ENCODE results near the gene NECAP2.

NECAP2 gene

GRCh38 chr1:16440470-16441281 lies at the start of gene NECAP2:
TSS of gene NECAP2 (plus strand) at chr1:16440724. CDS start at chr1:16440762, 38 bp downstream.
- DNase-seq (ENCODE audit: low read depth, low spot score) = peak; percentile 77

GRCh38 chr1:16391411-16391810 lies 49.1 kb upstream of the NECAP2 start:
- DNase-seq (ENCODE audit: low read depth, low spot score) = no peak

- DNase-seq (ENCODE audit: low read depth, low spot score) = no peak
Observed at GRCh38 chr1:16392740-16393569, 47.6 kb upstream of the NECAP2 start.

- DNase-seq (ENCODE audit: low read depth, low spot score) = no peak
Observed at GRCh38 chr1:16393570-16394521, 46.7 kb upstream of the NECAP2 start.

GRCh38 chr1:16394977-16395376 lies 45.5 kb upstream of the NECAP2 start:
- DNase-seq (ENCODE audit: low read depth, low spot score) = no peak

GRCh38 chr1:16396591-16396990 lies 43.9 kb upstream of the NECAP2 start:
- no peak for DNase-seq (ENCODE audit: low read depth, low spot score)

- DNase-seq (ENCODE audit: low read depth, low spot score) = no peak
Observed at GRCh38 chr1:16397120-16397519, 43.4 kb upstream of the NECAP2 start.

GRCh38 chr1:16398371-16398953 lies 42.1 kb upstream of the NECAP2 start:
- DNase-seq (ENCODE audit: low read depth, low spot score) = no peak

GRCh38 chr1:16402742-16403141 lies 37.8 kb upstream of the NECAP2 start:
- no peak for DNase-seq (ENCODE audit: low read depth, low spot score)

GRCh38 chr1:16405441-16405840 lies 35.1 kb upstream of the NECAP2 start:
- DNase-seq (ENCODE audit: low read depth, low spot score) = no peak

GRCh38 chr1:16406868-16407267 lies 33.7 kb upstream of the NECAP2 start:
- no peak for DNase-seq (ENCODE audit: low read depth, low spot score)

GRCh38 chr1:16409536-16410152 lies 30.9 kb upstream of the NECAP2 start:
- no peak for DNase-seq (ENCODE audit: low read depth, low spot score)

GRCh38 chr1:16410803-16411202 lies 29.7 kb upstream of the NECAP2 start:
- no peak for DNase-seq (ENCODE audit: low read depth, low spot score)

GRCh38 chr1:16413191-16413590 lies 27.3 kb upstream of the NECAP2 start:
- no peak for DNase-seq (ENCODE audit: low read depth, low spot score)

GRCh38 chr1:16418823-16419425 lies 21.6 kb upstream of the NECAP2 start:
- DNase-seq (ENCODE audit: low read depth, low spot score) = no peak

GRCh38 chr1:16420424-16421118 lies 20.0 kb upstream of the NECAP2 start:
- DNase-seq (ENCODE audit: low read depth, low spot score) = no peak

- no peak for DNase-seq (ENCODE audit: low read depth, low spot score)
Observed at GRCh38 chr1:16421201-16421600, 19.3 kb upstream of the NECAP2 start.

GRCh38 chr1:16422041-16422440 lies 18.5 kb upstream of the NECAP2 start:
- DNase-seq (ENCODE audit: low read depth, low spot score) = no peak

GRCh38 chr1:16425125-16426025 lies 15.1 kb upstream of the NECAP2 start:
- no peak for DNase-seq (ENCODE audit: low read depth, low spot score)

All from smooth muscle cell of the brain vasculature (primary cell).